HEK293 (cell line): ENCODE results near the gene DNAJB8.

Source experiments
- CTCF ChIA-PET: fragments of 350-600 bp; formaldehyde crosslinking; extraction: SDS; loops from one replicate; lab custom pipeline; 2021; ENCODE audit warnings: antibody characterized with exemption; lab: Yijun Ruan, JAX
- POLR2A ChIA-PET: fragments of 300-600 bp; formaldehyde crosslinking; extraction: SDS; loops from one replicate; lab custom pipeline; 2020; ENCODE audit warnings: antibody characterized with exemption, inconsistent platforms; lab: Yijun Ruan, JAX
- H3K27ac ChIP-seq: fragments of 200-500 bp; sonication (Bioruptor generic); 2 replicates; pipeline ENCODE4 v1.5.1; 2014; ENCODE audit warnings: low read depth, low read length, control low read depth, inconsistent platforms; ENCODE audit errors: extremely low read depth
- H3K36me3 ChIP-seq, 2 experiments: fragments of 200-500 bp in 1 of 2; sonication (Bioruptor generic) in 1 of 2; 1 replicate in 1 of 2; 2 replicates in 1 of 2; pipeline ENCODE4 v1.5.1; 2014 to 2017; ENCODE audit warnings: inconsistent platforms in 2 of 2, low read length in 2 of 2; ENCODE audit not compliant: control insufficient read depth in 2 of 2, insufficient read depth in 1 of 2
- H3K4me1 ChIP-seq: fragments of 200-500 bp; sonication (Bioruptor generic); 2 replicates; pipeline ENCODE4 v1.5.1; 2014; ENCODE audit warnings: mild to moderate bottlenecking, low read length, inconsistent platforms; ENCODE audit not compliant: control insufficient read depth, insufficient read depth
- H3K4me3 ChIP-seq: 2 replicates; pipeline ENCODE4 v1.5.1; 2011; ENCODE audit warnings: low read depth, mild to moderate bottlenecking, control low read depth, low read length, moderate library complexity
- H3K9me3 ChIP-seq: fragments of 200-500 bp; sonication (Bioruptor generic); 2 replicates; pipeline ENCODE4 v1.5.1; 2014; ENCODE audit warnings: low read depth, low read length, inconsistent platforms; ENCODE audit not compliant: control insufficient read depth, insufficient read depth
- BCL11B ChIP-seq: fragments of 450-650 bp; formaldehyde crosslinking; IDR thresholded peaks from 2 replicates; pipeline ENCODE4 v1.5.1; 2016; ENCODE audit warnings: low read depth, missing biosample characterization, missing genetic modification characterization
- KLF9 ChIP-seq: fragments of 450-650 bp; formaldehyde crosslinking; IDR thresholded peaks from 2 replicates; pipeline ENCODE4 v1.5.1; 2016; ENCODE audit warnings: missing biosample characterization, missing genetic modification characterization, low read depth
- MYNN ChIP-seq: fragments of 450-650 bp; formaldehyde crosslinking; IDR thresholded peaks from 2 replicates; pipeline ENCODE4 v1.5.1; 2016; ENCODE audit warnings: missing biosample characterization, missing genetic modification characterization, borderline replicate concordance
- WT1 ChIP-seq: fragments of 450-650 bp; formaldehyde crosslinking; IDR thresholded peaks from 2 replicates; pipeline ENCODE4 v1.5.1; 2016; ENCODE audit warnings: missing biosample characterization, missing genetic modification characterization
- ZBTB20 ChIP-seq: fragments of 450-650 bp; formaldehyde crosslinking; IDR thresholded peaks from 2 replicates; pipeline ENCODE4 v1.5.1; 2016; ENCODE audit warnings: missing biosample characterization, missing genetic modification characterization
- ZFHX2 ChIP-seq: fragments of 450-650 bp; formaldehyde crosslinking; conservative IDR thresholded peaks from 2 replicates; pipeline ENCODE4 v1.5.1; 2016; ENCODE audit warnings: missing biosample characterization, missing genetic modification characterization
- ZFP37 ChIP-seq: fragments of 450-650 bp; formaldehyde crosslinking; IDR thresholded peaks from 2 replicates; pipeline ENCODE4 v1.5.1; 2016; ENCODE audit warnings: missing biosample characterization, missing genetic modification characterization
- ZNF140 ChIP-seq: fragments of 450-650 bp; formaldehyde crosslinking; IDR thresholded peaks from 2 replicates; pipeline ENCODE4 v1.5.1; 2016; ENCODE audit warnings: missing biosample characterization, missing genetic modification characterization
- ZNF146 ChIP-seq: fragments of 450-650 bp; formaldehyde crosslinking; IDR thresholded peaks from 2 replicates; pipeline ENCODE4 v1.5.1; 2016; ENCODE audit warnings: missing biosample characterization, missing genetic modification characterization
- ZNF426 ChIP-seq: fragments of 450-650 bp; formaldehyde crosslinking; IDR thresholded peaks from 2 replicates; pipeline ENCODE4 v1.5.1; 2017; ENCODE audit warnings: missing biosample characterization, missing genetic modification characterization, mild to moderate bottlenecking, inconsistent platforms, moderate library complexity
- ZNF596 ChIP-seq: fragments of 450-650 bp; IDR thresholded peaks from 2 replicates; pipeline ENCODE4 v1.5.0; 2018; ENCODE audit warnings: missing biosample characterization, mild to moderate bottlenecking, missing genetic modification characterization, moderate library complexity
- TF ChIP-seq, protein P1 (sequence below): fragments of 450-650 bp; formaldehyde crosslinking; IDR thresholded peaks from 2 replicates; pipeline ENCODE4 v1.5.1; 2016; ENCODE audit warnings: missing biosample characterization, missing genetic modification characterization
- TF ChIP-seq, protein P2 (sequence below): fragments of 450-650 bp; formaldehyde crosslinking; IDR thresholded peaks from 2 replicates; pipeline ENCODE4 v1.5.1; 2016; ENCODE audit warnings: missing biosample characterization, missing genetic modification characterization
- TF ChIP-seq, protein P3 (sequence below): fragments of 450-650 bp; formaldehyde crosslinking; IDR thresholded peaks from 2 replicates; pipeline ENCODE4 v1.5.1; 2016; ENCODE audit warnings: missing biosample characterization, missing genetic modification characterization

DNAJB8 gene

DNA sequence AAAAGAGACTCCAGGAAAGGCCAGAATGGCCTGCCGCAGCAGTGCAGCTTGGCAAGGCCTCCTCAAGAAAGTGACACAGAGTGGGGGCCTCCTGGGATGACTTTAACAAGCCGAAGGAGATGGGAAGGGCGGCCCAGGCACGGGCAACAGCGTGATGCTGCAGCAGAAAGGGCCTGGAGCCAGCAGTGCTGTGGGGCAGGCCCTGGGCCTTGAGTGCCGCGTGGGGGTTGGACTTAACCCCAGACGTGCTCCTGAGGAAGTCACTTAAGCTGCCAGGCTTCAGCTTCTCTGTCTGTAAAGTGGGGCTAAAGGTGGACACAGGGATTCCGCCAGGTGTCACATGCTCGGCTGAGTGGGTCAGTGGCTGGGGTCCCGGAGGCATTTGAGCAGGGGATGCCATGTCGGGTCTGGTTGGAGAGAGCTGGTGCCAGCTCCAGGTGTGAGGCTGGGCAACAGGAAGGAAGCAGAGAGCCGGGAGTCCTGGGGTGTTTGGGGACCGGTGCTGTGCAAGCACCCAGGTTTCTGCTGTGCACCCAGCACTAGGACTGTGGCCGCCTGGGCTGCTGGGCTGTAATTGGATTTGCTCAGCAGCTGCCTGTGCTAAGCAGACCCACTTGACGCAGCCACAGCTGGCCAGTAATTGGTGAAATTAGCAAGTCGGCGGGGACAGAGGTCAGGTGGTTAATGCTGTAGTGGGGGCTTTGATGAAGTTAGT is 7.8 kb downstream of the DNAJB8 start:
- POLR2A ChIA-PET: no interaction called here
- H3K4me3 ChIP-seq: no peak overlapping the region
- CTCF ChIA-PET: interaction anchor here (0.6 kb wide), 1 partner anchor 51 kb away, joined by 3 read pairs; no protein-coding TSS in a partner anchor
- no peaks in the 10 kb centered on the region for H3K36me3 ChIP-seq
- no peaks in the 10 kb centered on the region for H3K4me1 ChIP-seq
- no peak overlapping the region for H3K27ac ChIP-seq
- TF ChIP-seq, protein P1, sequence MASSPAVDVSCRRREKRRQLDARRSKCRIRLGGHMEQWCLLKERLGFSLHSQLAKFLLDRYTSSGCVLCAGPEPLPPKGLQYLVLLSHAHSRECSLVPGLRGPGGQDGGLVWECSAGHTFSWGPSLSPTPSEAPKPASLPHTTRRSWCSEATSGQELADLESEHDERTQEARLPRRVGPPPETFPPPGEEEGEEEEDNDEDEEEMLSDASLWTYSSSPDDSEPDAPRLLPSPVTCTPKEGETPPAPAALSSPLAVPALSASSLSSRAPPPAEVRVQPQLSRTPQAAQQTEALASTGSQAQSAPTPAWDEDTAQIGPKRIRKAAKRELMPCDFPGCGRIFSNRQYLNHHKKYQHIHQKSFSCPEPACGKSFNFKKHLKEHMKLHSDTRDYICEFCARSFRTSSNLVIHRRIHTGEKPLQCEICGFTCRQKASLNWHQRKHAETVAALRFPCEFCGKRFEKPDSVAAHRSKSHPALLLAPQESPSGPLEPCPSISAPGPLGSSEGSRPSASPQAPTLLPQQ (tag by site-specific recombination): no peak
- TF ChIP-seq, all 188 proteins: peak for 0
- H3K9me3 ChIP-seq: no peaks in the 10 kb centered on the region

DNA sequence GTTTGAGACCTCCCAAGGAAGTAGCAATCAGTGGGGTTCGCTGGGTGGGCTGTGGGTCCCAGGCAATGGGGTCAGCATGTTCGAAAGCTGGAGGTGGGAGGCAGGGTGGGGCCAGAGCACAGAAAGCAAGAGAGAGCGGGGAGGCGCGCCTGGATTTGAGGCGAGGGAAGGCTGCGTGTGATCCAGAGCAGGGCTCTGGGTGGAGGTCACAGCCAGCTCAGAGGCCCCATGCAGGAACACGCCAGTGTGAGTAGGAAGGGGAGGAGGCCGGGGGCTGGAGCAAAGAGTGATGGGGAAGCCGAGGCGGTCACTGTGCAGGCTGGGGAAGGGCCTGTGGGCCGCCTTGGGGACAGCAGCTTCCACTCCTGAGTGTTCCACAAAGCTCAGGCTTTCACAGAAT is 8.8 kb downstream of the DNAJB8 start:
- POLR2A ChIA-PET: no interaction called here
- Histone ChIP-seq H3K4me3 (no peak overlapping the region), H3K9me3 (no peaks in the 10 kb centered on the region), H3K27ac (no peak overlapping the region), H3K4me1 (no peaks in the 10 kb centered on the region), H3K36me3 (no peaks in the 10 kb centered on the region)
- CTCF ChIA-PET: interaction anchor here (0.7 kb wide), 1 partner anchor 44 kb away, joined by 4 read pairs; no protein-coding TSS in a partner anchor
- TF ChIP-seq BCL11B (tag by site-specific recombination): no peak
- TF ChIP-seq ZNF596: no peak
- no peak for TF ChIP-seq ZNF426

DNA sequence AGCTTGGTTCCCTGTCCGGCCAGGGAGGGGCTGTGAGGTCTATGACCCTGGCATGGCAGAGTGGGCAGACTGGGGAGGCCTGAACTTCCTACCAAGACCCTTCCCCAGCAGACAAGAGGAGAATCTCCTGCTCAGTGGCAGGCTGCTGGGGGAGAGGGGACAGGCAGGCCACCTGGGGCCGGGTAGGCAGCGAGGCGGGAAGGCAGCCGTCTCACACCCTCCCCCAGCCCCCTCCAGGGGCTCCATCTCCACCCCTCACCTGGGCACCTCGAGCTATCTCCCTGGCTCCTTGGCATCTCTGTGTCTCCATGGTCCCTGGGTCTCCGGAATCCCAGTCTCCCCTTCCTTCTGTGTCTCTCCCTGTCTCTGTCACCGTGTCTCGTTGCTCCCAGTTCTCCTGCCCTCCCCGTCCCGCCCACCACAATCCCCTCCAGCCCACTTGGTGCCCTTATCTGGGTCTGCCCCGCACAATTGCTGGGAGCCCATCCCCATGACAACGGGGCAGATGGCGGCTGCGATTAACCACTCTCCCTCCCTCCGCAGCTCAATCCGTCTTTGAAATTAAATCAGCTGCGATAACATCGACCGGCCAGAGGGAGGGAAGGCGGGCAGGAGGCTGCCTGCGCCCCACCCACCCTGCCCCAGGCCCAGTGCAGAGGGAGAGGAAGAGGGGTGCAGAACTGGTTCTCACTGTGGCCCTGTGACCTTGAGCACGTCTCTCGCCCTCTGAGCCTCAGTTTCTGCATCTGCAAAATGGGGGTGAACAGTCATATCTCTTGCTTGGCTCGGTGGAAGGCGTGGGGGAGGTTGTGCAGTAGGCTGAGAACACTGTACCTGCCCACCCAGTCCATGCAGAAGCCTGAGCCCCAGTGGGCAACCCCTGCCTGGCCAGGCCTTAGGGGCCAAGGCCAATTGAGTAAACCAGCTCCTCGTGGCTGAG is 9.6 kb downstream of the DNAJB8 start:
- no peak overlapping the region for H3K27ac ChIP-seq
- TF ChIP-seq ZFP37 (tag by site-specific recombination): no peak
- TF ChIP-seq ZFHX2 (tag by site-specific recombination): 0 out of 2 replicates have a peak, but pooled peaks have one; percentile 7
- TF ChIP-seq, all 188 proteins: peak for 1
- Histone ChIP-seq H3K9me3 (no peaks in the 10 kb centered on the region), H3K36me3 (no peaks in the 10 kb centered on the region), H3K4me1 (no peaks in the 10 kb centered on the region), H3K4me3 (no peak overlapping the region)
- ChIA-PET CTCF (interaction anchor here (0.7 kb wide), 1 partner anchor 45 kb away, joined by 4 read pairs; no protein-coding TSS in a partner anchor), POLR2A (no interaction called here)

DNA sequence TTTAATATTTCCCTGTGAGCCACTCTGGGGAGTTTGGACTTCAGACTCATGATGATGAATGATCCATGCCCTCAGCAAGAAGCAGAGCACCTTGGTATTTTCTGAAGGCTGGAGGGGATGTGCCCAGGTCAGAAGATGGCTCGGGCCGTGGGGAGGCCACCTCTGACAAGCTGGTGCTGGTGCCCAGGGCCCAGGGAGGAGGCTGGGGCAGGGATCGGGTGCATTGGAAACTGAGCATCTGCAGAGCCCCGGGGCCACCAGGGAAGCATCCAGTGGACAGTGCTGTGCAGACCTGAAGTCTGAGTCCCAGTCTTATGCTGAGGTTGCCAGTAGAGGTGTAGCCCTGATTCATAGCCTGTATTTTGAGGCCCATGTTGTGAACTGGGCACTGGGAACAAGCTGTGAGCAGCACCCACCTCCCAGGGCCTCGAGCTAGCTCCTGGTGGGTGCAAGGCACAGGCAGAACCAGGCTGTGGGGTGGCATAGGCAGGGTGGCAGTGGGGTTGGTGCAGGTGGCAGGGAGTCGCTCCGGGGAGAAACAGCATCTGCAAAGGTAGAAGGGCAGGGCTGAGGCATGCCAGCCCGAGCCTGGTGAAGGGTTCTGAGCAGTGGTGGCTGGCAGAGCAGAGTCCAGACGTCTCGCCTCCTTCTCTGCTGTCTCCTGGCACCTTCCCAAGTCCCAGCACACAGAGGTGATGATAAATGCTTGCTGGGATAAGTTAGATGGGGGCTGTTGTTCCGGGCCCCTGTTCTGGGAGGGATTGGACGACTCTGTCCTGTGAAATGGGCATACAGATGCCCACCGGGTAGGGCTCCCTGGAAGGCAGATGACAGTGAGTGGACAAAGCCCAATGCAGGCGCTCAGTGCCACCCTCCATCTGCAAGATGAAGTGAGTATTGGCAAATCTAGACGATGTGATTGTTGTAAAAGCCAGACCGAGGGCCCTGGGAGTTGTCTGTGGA is 10.6 kb downstream of the DNAJB8 start:
- no peaks in the 10 kb centered on the region for H3K9me3 ChIP-seq
- H3K27ac ChIP-seq: no peak overlapping the region
- no peaks in the 10 kb centered on the region for H3K36me3 ChIP-seq
- no peak for TF ChIP-seq ZNF140
- peak; percentile 48; the same call in 1 of the 2 replicates for TF ChIP-seq ZBTB20 (tag by site-specific recombination)
- no peak overlapping the region for H3K4me3 ChIP-seq
- no peaks in the 10 kb centered on the region for H3K4me1 ChIP-seq
- ChIA-PET CTCF (no interaction called here), POLR2A (no interaction called here)

DNA sequence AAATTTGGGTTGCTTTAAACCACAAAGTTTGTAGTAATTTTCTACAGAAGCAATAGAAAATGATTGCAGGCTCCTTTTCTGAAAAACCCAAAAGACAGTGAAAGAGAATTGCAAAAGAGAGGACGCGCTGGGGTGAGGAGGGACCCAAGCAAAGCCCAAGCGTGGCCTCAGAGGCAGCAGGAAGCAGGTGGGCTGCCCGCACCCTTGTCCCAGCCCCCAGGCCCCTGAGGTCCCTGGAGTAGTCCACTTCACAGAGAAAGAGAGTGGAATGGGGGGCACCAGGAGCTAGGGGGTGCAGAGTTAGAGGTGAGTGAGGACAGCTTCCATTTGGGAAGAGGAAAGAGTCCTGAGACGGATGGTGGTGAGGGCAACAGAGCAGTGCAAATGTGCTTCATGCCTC is 11.6 kb downstream of the DNAJB8 start:
- Histone ChIP-seq H3K4me1 (no peaks in the 10 kb centered on the region), H3K27ac (no peak overlapping the region), H3K9me3 (no peaks in the 10 kb centered on the region), H3K36me3 (no peaks in the 10 kb centered on the region), H3K4me3 (no peak overlapping the region)
- POLR2A ChIA-PET: no interaction called here
- CTCF ChIA-PET: no interaction called here
- no peak for TF ChIP-seq KLF9 (tag by site-specific recombination)
- TF ChIP-seq MYNN (tag by site-specific recombination): no peak
- TF ChIP-seq ZNF146 (tag by site-specific recombination): no peak
- TF ChIP-seq, protein P2, sequence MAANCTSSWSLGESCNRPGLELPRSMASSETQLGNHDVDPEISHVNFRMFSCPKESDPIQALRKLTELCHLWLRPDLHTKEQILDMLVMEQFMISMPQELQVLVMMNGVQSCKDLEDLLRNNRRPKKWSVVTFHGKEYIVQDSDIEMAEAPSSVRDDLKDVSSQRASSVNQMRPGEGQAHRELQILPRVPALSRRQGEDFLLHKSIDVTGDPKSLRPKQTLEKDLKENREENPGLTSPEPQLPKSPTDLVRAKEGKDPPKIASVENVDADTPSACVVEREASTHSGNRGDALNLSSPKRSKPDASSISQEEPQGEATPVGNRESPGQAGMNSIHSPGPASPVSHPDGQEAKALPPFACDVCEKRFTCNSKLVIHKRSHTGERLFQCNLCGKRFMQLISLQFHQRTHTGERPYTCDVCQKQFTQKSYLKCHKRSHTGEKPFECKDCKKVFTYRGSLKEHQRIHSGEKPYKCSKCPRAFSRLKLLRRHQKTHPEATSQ (tag by site-specific recombination): no peak
- TF ChIP-seq, protein P3, sequence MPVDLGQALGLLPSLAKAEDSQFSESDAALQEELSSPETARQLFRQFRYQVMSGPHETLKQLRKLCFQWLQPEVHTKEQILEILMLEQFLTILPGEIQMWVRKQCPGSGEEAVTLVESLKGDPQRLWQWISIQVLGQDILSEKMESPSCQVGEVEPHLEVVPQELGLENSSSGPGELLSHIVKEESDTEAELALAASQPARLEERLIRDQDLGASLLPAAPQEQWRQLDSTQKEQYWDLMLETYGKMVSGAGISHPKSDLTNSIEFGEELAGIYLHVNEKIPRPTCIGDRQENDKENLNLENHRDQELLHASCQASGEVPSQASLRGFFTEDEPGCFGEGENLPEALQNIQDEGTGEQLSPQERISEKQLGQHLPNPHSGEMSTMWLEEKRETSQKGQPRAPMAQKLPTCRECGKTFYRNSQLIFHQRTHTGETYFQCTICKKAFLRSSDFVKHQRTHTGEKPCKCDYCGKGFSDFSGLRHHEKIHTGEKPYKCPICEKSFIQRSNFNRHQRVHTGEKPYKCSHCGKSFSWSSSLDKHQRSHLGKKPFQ (tag by site-specific recombination): no peak
- TF ChIP-seq WT1: no peak
